ENCODE results near the gene LAP3.

GRCh38 chr4:17534705-17535104 lies 42.3 kb upstream of the LAP3 start:
- no peak for TF ChIP-seq GATA2 (IDR thresholded peaks at IDR 0.05; ENCODE audit: low read depth, low read length)
- no peak for TF ChIP-seq GATA3 (IDR thresholded peaks at IDR 0.05; ENCODE audit: low read depth, low read length)
